ENCODE measurements around the gene KLRC3. TPM values are rescaled to one million over a fixed set of nuclear protein-coding genes. Genes with fewer than 3 reads are reported as not detected.
A peak's percentile ranks its signal among the peaks of the same experiment; 100 is the strongest.
"Not testable (repeated sequence)": the region's sequence is repeated elsewhere in the genome, so short reads cannot be mapped to it uniquely, and the experiment has no call there.

The KLRC3 gene
- total and polyA plus RNA-seq, 8 donors, result not detected

DNA sequence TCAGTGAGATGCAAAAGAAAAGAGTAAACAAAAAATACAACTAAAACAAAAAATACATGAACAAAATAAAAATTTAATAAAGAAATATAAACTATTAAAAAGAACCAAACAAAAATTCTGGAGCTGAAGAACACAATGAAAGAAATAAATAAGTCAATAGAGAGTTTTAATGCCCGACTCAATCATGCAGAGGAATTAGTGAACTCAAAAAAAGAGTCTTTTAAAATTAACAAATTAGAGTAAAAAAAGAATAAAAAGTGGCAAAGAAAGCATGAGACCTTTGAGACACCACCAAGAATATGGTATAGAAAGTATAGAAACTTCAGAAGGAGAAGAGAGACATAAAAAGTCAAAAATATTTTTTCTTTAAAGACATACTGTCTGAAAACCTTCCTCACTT lies 35.4 kb upstream of the KLRC3 start:
- intact Hi-C loops (cut with DNase I), result no loop called here
- Histone ChIP-seq H3K4me1 (no peaks in the 10 kb centered on the region), H3K4me3 (no peak overlapping the region), H3K27ac (no peak overlapping the region), H3K27me3 (no peaks in the 10 kb centered on the region), H3K36me3 (no peaks in the 10 kb centered on the region), H3K9me3 (no peaks in the 10 kb centered on the region)
- 55 to 76% methylated on average over 1 of the region's 1 CpG for WGBS, 2 donors
- no peak for ATAC-seq
- no peak for FAIRE-seq
- no peak for DNase-seq
- TF ChIP-seq, protein P1, sequence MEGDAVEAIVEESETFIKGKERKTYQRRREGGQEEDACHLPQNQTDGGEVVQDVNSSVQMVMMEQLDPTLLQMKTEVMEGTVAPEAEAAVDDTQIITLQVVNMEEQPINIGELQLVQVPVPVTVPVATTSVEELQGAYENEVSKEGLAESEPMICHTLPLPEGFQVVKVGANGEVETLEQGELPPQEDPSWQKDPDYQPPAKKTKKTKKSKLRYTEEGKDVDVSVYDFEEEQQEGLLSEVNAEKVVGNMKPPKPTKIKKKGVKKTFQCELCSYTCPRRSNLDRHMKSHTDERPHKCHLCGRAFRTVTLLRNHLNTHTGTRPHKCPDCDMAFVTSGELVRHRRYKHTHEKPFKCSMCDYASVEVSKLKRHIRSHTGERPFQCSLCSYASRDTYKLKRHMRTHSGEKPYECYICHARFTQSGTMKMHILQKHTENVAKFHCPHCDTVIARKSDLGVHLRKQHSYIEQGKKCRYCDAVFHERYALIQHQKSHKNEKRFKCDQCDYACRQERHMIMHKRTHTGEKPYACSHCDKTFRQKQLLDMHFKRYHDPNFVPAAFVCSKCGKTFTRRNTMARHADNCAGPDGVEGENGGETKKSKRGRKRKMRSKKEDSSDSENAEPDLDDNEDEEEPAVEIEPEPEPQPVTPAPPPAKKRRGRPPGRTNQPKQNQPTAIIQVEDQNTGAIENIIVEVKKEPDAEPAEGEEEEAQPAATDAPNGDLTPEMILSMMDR (IDR thresholded peaks at IDR 0.05), result no peak

DNA sequence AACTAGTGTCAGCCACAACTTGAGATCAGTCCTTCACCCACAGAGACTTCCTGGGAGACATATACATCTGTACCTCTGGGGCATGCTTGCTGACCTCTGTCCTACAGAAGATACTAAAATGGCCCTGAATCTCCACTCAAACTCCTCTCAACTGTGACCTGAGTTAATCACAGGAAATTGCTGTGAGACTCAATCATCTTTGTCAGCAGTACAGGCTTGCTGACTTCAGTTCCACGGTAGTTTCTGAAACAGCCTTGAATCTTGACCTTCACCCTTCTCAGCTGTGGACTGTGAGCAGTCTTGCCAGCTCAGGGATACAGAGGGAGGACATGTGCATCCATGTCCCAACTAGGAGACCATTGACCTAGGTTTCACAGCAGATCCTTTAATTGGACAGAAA lies 34.1 kb upstream of the KLRC3 start:
- DNase-seq (no peak), ATAC-seq (no peak), FAIRE-seq (no peak)
- H3K9me3 ChIP-seq, result no peaks in the 10 kb centered on the region
- H3K4me3 ChIP-seq, result no peak overlapping the region
- no peaks in the 10 kb centered on the region for H3K36me3 ChIP-seq
- H3K4me1 ChIP-seq, result no peaks in the 10 kb centered on the region
- intact Hi-C loops (cut with DNase I), result no loop called here
- WGBS, 2 donors, result 24 to 38% methylated on average over 1 of the region's 1 CpG
- TF ChIP-seq, protein P1 (IDR thresholded peaks at IDR 0.05), result no peak
- H3K27ac ChIP-seq, result no peak overlapping the region
- H3K27me3 ChIP-seq, result no peaks in the 10 kb centered on the region

DNA sequence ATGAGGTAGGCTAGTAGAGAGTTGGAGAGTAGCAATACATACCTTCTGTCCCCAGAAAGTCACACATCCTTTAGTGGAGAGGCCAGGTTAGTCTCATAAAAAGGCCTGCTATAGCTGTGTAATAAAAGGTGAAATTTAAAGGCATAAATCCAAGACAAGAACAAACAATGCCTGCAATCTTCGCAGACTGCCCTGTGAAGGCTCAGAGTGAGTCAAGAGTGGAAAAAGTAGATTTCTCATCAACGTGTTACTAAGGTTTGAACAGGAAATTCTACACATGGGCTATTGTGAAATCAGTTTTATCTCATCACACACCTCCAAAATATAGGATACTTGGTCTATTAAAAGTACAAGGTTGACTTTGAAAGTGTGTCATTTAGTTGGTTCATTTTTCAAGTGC lies 32.8 kb upstream of the KLRC3 start, which contains the start of gene KLRC1:
Gene KLRC1, minus strand, starts transcription at position 222 of the 400 bp plus-strand sequence. CDS start 2,221 bp downstream, outside the sequence.
- ATAC-seq (no peak), DNase-seq (no peak), FAIRE-seq (no peak)
- Histone ChIP-seq H3K4me1 (no peaks in the 10 kb centered on the region), H3K27ac (no peak within 1 kb of the TSS), H3K36me3 (no peaks in the 10 kb centered on the region), H3K9me3 (no peaks in the 10 kb centered on the region), H3K4me3 (no peak within 1 kb of the TSS), H3K27me3 (no peaks in the 10 kb centered on the region)
- intact Hi-C loops (cut with DNase I), result no loop called here
- TF ChIP-seq, protein P1 (IDR thresholded peaks at IDR 0.05), result no peak
- 44 to 53% methylated on average over 2 of the region's 2 CpGs for WGBS, 2 donors

DNA sequence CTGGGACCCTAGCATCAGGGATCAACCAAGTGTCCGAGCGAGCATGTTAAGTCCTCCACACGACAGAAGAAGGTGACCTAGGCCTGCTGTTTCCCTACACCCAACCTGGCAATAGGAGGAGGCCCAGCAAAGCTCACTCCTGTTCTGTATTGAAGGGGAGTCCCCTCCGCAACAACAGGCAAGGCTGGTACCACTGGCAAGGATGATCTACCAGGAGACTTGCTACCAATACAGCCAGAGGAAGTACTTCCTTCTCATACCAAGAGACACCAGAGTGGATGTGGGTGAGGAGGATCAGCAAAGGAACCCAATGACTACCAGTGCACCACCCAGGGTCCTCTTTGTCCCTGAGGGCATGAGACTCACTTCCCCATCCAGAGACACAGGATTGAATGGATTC lies 27.8 kb upstream of the KLRC3 start:
- TF ChIP-seq, protein P1 (IDR thresholded peaks at IDR 0.05), result no peak
- Histone ChIP-seq H3K27me3 (no peaks in the 10 kb centered on the region), H3K9me3 (no peaks in the 10 kb centered on the region), H3K4me3 (no peak overlapping the region), H3K4me1 (no peaks in the 10 kb centered on the region), H3K27ac (no peak overlapping the region), H3K36me3 (no peaks in the 10 kb centered on the region)
- intact Hi-C loops (cut with DNase I), result no loop called here
- no peak for FAIRE-seq
- DNase-seq, result no peak
- no peak for ATAC-seq
- WGBS, 2 donors, result 75 to 94% methylated on average over 4 of the region's 4 CpGs

DNA sequence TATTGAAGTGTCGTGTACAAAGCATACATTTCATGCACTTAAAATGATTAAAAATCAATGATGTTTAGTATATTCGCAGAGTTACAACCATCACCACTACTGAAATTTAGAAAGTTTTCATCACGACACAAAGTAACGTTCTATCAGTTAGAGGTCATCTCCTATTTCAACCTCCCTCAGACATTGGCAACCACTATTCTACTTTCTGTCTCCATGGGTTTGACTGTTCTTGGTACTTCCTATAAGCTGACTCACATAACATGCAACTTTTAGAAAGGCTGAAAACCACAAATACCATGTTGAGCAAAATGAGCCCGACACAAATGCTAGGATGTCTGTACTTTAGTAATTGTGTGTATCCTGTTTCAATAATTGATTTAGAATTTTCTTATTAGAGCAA lies 25.7 kb upstream of the KLRC3 start:
- FAIRE-seq, result not testable (repeated sequence)

DNA sequence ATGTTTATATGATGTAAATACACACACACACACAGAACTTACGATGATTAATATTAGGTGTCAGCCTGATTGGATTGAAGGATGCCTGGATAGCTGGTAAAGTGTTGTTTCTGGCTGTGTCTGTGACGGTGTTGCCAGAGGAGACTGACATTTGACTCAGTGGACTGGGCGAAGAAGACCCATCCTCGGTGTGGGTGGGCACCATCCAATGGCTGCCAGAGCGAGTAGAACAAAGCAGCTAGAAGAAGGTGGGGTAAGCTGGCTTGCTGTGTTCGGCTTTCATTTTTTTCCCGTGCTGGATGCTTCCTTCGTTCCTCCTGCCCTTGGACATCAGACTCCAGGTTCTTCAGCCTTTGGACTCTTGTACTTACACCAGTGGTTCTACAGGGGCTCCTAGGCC lies 20.7 kb upstream of the KLRC3 start:
- FAIRE-seq; DNase-seq; H3K27me3 ChIP-seq; intact Hi-C loops (cut with DNase I); H3K36me3 ChIP-seq; ATAC-seq; H3K27ac ChIP-seq; H3K9me3 ChIP-seq; H3K4me3 ChIP-seq; H3K4me1 ChIP-seq: not testable (repeated sequence)
- 73 to 88% methylated on average over 8 of the region's 8 CpGs for WGBS, 2 donors

More for the DNA sequence above, 25.7 kb upstream of the KLRC3 start:
- H3K9me3 ChIP-seq; H3K4me1 ChIP-seq; H3K36me3 ChIP-seq; H3K4me3 ChIP-seq; H3K27ac ChIP-seq; intact Hi-C loops (cut with DNase I); H3K27me3 ChIP-seq; ATAC-seq; DNase-seq: not testable (repeated sequence)
- 72 to 80% methylated on average over 5 of the region's 5 CpGs for WGBS, 2 donors

DNA sequence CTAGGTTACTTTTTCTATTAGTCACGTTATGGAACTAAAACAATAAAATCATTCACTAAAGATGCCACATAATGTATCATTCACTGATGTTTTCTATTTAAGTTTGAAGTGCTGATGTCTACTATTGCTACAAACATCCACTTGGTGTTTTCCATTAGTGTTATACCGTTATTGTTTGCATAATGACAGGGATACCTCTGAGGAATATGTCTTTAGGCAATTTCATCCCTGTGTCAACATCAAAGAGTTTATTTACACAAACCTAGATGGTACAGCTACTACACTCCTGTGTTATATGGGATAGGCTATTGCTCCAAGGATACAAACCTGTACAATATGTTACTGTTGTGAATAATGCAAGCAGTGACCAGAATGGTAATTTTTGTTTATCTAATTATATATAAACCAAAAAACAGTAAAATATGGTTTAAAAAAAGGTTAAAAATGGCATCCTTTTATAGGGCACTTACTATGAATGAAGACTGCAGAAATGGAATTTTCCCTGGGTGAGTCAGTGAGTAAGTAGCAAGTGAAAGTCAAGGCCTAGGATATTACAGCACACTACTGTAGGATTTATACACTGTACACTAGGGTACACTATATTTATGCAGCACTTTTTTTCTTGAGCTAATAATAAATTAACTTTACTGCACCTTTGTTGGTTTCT lies 19.3 kb upstream of the KLRC3 start:
- H3K4me1 ChIP-seq; H3K27me3 ChIP-seq; H3K9me3 ChIP-seq; H3K4me3 ChIP-seq; intact Hi-C loops (cut with DNase I); H3K27ac ChIP-seq; ATAC-seq; H3K36me3 ChIP-seq; FAIRE-seq; DNase-seq: not testable (repeated sequence)
- WGBS, 2 donors, result 39 to 56% methylated on average over 2 of the region's 2 CpGs

DNA sequence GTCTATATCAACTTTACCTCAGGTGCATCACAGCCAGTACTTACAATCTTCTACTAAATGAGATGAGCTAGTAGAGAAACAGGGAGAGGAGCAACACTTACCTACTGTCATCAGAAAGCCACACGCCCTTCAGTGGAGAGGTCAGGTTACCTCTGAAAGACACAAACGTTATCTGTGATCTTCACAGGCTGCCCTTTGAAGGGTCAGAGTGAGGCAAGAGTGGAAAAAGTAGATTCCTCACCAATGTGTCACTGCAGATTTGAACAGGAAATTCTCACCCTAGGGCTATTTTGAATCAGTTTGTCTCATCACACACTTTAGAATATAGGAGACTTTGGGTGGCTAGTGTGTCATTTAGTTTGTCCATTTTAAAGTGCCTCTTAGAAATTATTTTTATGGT lies 17.2 kb upstream of the KLRC3 start:
- WGBS, 2 donors, result 25 to 53% methylated on average over 1 to 2 of the region's 2 CpGs
- H3K4me3 ChIP-seq, FAIRE-seq: not testable (repeated sequence)

DNA sequence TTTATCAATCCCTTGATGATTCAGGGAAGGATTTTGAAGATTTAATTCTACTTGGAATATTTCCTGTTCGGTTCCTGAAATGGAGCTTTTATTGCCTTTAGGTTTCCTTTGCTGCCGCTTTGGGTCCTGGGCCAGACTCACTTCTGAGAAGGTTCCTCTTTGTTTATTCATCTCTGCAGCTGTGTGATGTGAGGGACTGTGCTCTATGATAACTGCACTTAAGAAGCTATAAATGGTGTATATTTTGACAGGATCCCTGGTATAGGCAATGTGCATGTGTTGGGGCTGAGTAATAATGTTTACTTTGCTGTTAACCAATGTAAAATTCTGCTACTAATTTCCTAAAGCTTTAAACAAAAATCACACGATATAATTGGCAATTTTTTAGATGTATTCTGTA lies 15.4 kb upstream of the KLRC3 start, which contains the start of gene KLRC2:
Gene KLRC2, minus strand, starts transcription at position 195 of the 400 bp plus-strand sequence. Its CDS starts 24 bp downstream, at position 171.
- DNase-seq, ATAC-seq: not testable (repeated sequence)
- peak; percentile 20 for FAIRE-seq

More for the DNA sequence above, 17.2 kb upstream of the KLRC3 start:
- H3K9me3 ChIP-seq; H3K27ac ChIP-seq; H3K4me1 ChIP-seq; H3K36me3 ChIP-seq; ATAC-seq; DNase-seq; H3K27me3 ChIP-seq; intact Hi-C loops (cut with DNase I): not testable (repeated sequence)

More for the DNA sequence above, 15.4 kb upstream of the KLRC3 start, which contains the start of gene KLRC2:
- H3K4me1 ChIP-seq; H3K9me3 ChIP-seq; H3K4me3 ChIP-seq; H3K27me3 ChIP-seq; H3K36me3 ChIP-seq; intact Hi-C loops (cut with DNase I); H3K27ac ChIP-seq: not testable (repeated sequence)
- 46 to 59% methylated on average over 3 of the region's 3 CpGs for WGBS, 2 donors

All from pancreas (tissue), 10 donors.